GM18907 (cell line): Measurements from ENCODE around the gene H3-3A.
A peak's percentile ranks its signal among the peaks of the same experiment; 100 is the strongest.

Source experiments
- ATAC-seq: cut with Tn5 transposase; IDR thresholded peaks from one replicate; pipeline ENCODE4 v1.9.1; 2021; ENCODE audit warnings: mild to moderate bottlenecking, moderate library complexity; ENCODE audit not compliant: unreplicated experiment

H3-3A gene

DNA sequence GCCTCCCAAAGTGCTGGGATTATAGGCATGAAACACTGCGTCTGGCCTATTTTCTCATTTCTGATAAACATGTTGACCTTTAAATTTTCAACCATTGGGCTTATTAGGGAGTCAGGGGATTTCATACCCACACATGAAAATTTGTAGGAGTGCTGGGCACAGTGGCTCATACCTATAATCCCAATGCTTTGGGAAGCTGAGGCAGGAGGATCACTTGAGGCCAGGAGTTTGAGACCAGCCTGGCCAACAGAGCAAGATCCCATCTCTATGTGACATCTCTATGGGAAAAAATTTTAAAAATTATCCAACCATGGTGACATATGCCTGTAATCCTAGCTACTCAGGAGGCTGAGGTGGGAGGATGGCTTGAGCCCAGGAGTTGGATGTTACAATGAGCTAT lies 10.5 kb upstream of the H3-3A start:
- ATAC-seq, result no peak

DNA sequence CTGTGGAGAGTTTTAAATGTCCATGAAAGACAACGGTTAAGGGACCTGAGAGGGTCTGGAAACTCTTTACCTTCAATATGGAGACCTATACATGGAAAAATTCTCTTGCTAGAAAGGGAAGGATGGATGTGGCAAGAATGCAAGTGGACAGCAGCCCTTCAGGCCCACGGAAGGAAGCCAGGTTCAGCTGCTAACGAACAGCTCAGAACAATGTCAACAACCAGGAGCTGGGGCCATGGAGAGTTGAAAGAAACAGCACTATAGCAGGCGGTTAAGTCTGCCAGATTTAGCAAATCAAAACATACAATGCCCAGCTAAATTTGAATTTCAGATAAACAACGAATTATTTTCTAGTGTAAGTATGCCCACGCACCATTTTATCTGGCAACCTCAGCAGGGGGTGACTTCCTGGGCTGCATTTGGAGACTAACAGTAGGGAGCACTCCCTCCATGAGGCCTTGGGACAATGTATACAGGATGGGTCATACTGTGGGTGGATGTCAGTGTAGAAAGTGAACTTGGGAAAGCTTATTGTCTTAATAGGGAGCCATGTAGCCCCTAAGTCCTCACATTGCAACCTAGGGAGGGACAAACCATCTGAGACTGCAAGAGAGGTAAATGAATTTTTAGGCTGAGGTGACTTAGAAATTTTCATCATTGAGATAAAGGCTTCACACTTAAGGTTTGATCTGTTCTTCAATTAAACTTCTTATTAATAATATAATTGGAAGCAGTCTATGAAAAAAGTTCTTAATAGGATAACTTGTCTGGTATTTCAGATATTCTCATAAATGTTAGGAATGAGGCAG lies 7.8 kb upstream of the H3-3A start:
- ATAC-seq, result no peak

DNA sequence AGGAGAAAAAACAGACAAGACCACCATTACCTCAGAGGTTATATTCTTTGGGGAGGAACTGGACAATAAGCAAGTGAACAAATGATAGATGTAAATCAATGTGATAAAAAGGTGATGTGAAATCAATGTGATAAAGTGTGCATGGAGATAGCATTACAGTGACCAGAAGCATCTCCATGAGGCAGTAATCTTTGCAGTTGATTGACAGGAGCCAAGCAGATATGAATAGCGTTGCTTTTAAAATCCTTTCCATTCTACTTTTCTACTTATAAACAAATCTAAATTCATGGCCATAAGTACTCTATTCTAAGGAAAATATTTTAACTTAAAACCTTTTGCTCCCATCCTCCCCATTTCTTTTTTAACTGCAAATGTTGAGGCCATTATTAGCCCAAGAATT lies 2.8 kb upstream of the H3-3A start:
- ATAC-seq, result no peak

DNA sequence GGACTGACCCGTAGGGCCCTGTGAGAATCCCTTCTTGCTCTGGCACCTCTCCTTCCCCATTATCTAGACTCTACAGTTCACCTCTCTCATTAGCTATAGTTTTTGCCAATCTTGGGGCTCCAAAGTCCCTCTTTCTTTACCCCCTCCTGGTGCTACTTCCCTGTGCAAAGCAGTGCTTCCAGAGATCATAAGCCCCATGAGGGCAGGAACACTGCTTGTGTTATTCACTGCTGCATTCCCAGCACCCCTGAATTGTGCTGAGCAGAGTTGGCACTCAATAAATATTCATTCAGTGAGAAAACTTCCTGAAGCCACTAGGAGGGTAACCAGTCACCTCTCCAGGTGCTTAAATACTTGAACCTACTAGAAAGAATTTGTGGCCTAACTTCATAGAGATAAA lies 2.1 kb upstream of the H3-3A start:
- ATAC-seq, result no peak

DNA sequence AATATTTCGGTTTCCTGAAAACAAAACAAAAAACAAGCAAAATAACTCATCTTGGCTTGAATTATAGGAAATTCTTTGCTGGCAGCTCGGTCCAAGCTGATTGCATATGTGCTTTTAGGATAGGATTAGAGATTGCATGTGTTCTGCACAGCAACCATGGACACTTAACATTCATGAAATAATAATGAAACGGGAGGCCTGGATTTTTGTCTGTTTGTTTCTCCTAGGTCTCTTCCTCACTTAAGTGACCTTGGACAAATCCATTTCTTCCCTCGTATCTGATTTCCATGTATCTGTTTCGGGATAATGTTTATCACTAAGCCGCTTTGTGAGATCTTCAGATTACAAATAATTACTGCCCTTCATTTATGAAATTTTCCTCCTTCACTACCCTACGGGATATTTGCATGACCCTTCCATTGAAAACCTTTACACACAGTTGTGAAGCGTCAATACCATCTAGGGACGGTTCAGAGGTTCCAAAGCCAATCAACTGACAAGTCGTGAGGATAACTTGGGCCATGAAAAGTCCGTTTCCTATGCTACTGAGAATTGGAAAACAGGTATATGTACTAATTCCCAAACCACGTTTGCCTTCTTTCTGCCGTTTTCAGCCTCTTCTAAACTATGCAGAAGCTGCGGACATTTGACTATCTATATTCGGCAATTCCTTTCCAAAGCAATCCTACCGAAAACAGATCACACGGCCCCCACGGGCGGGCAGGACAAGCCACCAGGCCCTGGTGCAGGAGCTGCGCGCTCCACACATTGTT lies 1.3 kb upstream of the H3-3A start:
- no peak for ATAC-seq

DNA sequence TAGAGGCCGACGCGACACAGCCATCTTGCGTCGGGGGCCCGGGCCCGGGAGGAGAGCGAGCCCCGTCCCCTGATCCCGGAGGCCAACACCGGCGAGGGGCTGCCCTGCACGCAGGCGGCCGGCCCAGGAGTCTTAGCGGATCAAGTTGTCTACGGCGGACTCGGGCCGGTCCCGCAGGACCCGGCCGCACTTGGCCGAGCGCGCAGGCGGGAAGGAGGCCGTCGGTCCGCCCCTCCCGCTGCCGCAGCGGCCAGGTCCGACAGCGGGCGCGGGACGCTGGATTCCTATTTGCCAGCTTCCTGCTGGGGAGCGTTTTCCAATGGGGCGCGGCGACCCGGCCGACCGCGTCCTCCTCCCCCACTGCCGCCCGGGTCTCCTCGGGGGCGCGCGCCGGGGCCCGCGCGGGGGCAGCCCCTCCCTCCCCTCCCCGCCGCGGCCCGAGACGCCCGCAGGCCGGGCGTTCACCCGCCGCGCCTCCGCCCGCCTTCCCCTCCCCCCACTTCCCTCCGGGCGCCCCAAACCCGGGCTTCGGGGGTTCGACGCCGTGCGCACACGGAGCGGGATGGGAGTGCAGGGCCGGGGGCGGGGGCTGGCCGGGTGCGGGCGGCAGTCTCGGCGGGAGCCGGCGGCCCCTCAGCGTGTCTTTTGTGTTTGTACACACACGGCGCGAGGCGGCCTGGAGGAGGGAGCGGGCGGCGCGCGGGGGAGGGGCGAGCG lies 517 bp upstream of the H3-3A start:
- peak; percentile 60 for ATAC-seq

DNA sequence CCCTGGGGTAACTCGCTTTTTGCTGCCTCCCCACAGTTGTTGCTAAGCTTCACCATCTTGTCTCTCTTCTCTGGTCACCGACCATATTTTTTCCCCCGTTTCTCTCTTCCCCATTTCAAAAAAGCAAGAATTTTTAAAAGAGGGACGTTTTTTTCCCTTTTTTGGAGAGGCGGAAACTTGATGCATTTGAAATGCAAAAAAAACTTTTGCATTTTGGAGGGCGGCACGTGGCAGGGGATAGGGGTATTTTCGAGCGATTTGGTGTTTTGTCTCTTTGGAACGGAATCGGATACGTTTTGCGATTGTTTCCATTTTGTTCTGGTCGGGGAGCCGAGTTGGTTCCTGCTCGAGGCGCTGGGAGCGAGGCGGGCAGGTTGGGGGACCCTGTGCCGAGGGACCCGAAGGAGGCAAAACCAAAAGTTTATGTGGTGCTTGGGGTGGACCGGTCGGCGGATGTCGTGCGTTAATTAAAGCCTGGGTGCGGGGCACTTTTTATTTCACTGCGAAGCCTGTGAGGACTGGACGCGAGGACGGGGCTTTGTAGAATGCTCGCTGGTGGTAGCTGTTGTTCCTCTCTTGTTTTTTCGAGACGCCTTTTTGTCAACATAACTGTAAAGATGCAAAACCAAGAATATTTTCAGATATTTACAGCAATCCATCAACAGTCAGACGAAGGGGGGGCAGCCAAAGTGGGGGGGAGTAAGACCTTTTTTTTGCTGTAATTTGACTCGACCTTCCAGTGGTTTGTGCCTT lies 884 bp downstream of the H3-3A start:
- ATAC-seq, result peak; percentile 11

DNA sequence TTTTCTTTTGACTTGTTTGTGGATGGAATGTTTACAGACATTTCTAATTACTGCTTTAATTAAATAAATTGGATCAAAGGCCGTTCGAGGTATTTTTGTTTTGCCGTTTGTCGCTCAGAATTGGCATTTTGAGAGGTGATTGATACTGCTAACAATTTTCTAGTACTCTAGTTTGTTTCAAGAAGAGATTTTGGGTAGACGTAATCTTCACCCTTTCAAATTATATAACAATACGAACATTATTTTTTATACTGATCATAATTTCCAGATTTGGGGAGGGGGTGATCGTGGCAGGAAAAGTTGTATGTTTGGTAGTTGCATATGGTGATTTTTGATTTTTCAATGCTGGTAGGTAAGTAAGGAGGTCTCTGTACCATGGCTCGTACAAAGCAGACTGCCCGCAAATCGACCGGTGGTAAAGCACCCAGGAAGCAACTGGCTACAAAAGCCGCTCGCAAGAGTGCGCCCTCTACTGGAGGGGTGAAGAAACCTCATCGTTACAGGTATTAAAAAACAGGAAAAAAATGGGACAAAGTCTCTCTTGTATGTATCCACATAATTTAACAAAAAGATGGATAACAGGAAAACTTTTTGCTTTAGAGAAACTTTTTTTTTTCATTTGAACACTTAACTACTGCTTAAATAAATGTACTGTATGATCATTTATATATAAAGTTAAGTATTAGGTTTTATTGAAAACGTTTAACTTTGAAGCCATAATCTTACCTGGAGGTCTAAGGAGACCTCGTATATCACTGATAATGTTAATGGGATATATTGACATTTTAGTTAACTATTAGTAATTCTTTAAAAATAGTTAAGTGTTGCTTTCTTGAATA lies 1.7 kb downstream of the H3-3A start:
- ATAC-seq, result no peak

DNA sequence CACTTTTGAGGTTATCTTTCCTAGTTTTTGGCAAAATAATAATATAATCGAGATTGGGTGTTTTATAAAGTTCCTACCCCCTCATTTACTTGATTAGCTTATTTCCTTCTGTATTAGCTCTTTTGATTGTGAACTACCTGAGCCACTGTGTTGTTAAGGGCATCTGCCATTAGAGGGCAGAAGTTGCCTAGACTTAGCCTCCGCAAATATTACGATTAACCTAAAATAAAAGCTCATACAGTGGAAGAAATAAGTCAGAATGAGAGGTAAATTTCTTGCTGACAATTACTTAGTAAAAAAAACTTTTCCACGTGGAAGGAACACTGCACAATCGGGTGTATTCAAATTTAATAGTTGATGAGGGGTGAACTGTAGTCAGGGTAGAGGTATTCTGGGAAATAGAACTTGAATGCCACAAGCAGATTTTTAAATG lies 2.3 kb downstream of the H3-3A start:
- no peak for ATAC-seq

DNA sequence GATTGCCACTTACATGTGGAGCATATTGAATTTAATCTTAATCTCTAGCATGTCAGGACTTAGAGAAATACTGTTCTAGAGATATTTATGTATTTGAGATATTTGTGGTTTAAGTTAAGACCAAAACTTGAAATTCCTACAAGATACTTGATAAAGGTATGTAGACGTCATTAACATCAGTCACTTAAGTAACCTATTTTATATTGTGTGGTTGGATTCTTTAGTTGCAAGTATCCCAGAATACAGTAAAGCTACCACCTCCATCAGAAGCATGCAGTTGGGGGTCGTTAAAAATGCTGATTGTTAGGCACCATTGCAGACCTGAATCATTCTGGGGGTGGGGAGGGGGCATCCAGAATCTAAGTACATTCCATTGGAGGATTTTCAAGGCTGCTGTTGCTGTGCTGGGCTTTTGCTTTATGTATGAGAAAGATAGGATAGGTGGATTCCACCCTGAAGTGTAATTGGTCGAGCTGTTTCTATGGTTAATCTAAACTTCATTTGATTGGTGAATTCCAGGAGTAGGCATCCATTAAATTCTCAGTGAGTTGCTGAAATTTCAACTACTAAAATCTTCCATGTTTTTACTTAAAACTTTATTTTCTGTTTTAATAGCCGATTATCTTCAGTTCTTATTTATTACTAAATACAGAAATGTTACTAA lies 4.0 kb downstream of the H3-3A start:
- ATAC-seq, result no peak

DNA sequence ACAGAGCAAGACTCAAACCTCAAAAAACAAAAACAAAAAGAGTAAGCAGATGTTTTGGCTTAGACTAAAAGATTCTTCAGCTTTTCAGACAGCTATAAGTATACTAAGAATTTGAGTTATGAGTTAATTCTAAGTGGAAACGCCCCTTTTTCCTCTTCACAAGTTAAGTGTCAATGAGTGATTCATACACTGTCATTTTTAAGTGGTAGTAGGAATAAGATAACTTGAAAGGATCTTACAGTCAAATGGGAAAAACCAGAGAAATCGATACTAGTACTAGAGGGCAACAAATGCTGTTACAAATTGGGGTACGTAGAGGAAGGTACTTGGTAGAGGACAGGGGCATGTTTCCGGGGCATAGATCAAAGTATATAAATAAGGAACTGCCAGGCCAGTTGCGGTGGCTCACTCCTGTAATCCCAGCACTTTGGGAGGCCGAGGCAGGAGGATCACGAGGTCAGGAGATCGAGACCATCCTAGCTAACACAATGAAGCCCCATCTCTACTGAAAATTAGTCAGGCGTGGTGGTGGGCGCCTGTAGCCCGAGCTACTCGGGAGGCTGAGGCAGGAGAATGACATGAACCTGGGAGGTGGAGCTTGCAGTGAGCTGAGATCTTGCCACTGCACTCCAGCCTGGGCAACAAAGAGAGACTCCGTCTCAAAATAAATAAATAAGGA lies 7.4 kb downstream of the H3-3A start:
- no peak for ATAC-seq

DNA sequence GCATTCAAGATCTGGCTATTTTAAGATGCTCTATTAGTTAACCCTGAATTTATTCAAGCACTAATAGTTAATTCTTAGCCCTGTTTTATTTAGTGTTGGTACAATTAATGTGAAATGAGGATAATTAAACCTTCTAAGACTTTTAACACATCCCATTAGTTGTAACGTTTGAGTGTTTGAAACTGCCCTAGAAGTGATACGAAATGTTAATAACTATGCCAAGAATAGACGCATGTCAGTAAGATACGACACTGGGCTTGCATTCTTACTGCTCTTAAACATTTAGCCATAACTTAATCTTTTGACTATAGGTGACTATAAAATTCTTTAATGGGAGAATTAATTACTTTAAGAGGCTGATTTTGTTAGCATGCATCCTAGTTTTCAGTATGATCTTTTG lies 9.8 kb downstream of the H3-3A start:
- no peak for ATAC-seq

DNA sequence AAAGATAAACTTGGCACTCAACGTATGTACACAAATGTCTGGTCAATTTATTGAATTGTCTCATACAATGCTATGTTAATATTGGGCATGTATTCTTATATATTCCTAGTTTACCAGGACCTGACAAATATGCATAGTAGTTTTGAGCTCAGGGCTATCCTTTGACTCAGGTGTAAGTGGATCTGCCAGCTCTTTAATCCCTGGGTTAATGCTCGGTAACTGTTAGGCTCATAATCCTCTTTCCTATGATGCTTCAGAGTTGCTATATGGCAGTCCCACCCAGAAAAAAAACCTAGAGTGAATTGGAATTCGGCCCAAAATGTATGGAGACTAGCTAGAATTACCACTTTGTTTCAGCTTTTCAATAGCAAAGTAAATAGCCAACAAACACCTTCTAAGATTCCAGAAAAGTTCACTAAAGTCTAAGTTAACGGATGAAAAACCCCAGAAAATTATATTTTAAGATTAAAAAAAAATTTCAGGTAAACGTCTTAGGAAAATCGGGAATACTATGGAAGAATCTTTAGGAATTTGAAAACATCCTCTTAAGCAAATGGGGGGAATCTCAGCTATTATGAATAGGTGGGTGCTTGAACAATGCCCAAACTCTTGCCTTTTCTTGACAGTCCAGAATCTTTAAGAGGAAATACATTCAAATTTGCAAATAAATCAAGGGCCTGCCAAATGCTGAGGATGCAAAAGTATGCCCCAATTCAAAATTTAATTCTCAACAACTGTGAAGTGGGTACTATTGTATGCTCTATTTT lies 10.9 kb downstream of the H3-3A start:
- no peak for ATAC-seq

DNA sequence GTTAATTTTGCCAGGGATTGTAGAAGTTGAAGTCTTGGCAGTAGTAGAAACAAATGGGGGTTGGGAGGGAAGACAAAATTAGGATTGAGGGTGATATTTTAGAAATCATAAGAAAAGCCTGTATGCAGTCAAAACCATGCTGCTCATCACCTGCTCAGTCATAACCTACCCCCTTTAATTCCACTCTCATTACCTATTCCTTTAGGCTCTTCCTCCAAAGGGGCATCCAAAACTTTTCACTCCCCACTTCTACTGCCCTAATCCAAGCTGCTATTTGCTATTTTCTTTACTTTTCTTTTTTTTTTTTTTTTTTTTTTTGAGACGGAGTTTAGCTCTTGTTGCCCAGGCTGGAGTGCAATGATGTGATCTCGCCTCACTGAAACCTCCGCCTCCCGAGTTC lies 11.5 kb downstream of the H3-3A start:
- no peak for ATAC-seq

DNA sequence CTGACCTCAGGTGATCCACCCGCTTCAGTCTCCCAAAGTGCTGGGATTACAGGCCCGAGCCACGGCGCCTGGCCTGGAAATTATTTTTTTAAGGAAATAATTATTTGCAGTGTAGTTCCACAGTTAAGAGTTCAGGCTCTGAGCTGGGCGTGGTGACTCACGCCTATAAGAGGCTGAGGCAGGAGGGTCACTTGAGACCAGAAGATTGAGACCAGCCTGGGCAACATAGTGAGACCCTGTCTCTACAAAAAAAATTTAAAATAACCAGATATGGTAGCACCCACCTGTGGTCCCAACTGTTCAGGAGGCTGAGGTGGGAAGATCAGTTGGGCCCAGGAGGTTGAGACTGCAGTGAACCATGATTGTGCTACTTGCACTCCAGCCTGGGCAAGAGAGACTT lies 13.9 kb downstream of the H3-3A start:
- ATAC-seq, result no peak

DNA sequence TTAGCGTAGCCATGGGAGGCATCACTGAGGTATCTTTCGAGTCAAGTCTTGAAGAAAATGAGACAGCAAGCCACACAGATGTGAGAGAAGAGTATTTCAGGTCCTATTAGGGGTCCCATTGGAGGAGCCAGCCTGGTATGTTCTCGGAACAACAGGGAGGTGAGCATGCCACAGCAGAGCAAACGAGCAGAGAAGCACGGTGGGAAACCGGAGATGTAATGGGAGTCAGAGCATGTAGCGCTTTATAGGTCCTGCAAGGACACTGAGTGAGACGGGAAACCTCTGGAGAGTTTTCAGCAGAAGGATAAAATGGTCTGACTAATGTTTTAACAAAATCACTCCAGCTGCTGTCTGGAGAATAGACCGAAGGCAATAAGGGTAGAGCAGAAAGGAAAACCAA lies 15.9 kb downstream of the H3-3A start:
- ATAC-seq, result no peak

DNA sequence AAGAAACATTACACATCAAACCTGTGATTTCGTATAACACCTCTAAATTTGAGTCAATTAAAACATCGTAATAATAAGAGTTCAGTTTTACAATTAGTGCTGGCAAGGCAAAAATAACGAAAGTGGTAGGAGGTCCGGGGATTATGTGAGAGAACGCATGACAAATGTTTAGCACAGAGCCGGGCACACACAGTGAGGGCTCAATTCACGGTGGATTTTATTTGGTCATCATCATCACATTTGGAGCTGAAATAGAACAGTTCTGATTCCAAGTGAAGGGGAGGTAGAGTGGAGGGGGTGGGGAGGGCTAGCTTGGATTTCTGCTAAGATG lies 20.0 kb downstream of the H3-3A start:
- no peak for ATAC-seq

DNA sequence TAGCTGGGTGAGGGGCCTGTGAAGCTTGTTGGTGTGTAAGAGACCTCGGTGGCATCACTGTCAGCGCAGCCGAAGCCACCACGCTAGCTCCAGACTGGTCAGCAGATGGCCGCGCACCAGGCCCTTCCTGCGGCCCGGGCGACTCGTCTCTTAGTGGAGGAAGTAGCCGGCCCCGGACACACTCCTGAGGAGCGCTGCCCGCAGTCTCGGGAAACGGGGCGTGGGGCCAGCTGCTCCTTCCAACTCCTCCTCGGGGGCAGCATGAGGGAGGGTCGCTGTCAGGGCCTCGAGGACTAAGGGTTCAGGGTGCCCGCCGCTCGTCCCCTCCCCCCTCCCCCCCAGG lies 20.4 kb downstream of the H3-3A start:
- ATAC-seq, result peak; percentile 18
